Activated CD4-positive, alpha-beta T cell treated with anti-CD3 and anti-CD28 coated beads for 36 hours (primary cell): ENCODE results near the gene CCER1. TPM values are rescaled to one million over a fixed set of nuclear protein-coding genes. Genes with fewer than 3 reads are reported as not detected.

Experiments used
- ATAC-seq: fragments of 200-7000 bp; cut with Tn5 transposase; one replicate; pipeline ENCODE4 v1.10.0; 2021; ENCODE audit warnings: mild to moderate bottlenecking, moderate library complexity
- CTCF ChIA-PET: fragments of 350-600 bp; sonication (Branson Sonifier 250); formaldehyde crosslinking; loops from one replicate; lab custom pipeline; 2021; ENCODE audit warnings: antibody characterized with exemption; lab: Charles Lee
- POLR2A ChIA-PET: fragments of 350-600 bp; sonication (Branson Sonifier 250); formaldehyde crosslinking; loops from one replicate; lab custom pipeline; 2021; ENCODE audit warnings: antibody characterized with exemption, inconsistent platforms; lab: Charles Lee
- DNase-seq: peaks from one replicate; pipeline ENCODE4 v3.0.0-alpha.2; 2020
- H3K27ac Mint-ChIP-seq: one replicate; pipeline ENCODE4 v1.8.0; 2021; ENCODE audit warnings: mixed read lengths
- H3K27me3 Mint-ChIP-seq: one replicate; pipeline ENCODE4 v1.8.0; 2021; ENCODE audit warnings: mixed read lengths
- H3K36me3 Mint-ChIP-seq: one replicate; pipeline ENCODE4 v1.8.0; 2021; ENCODE audit warnings: low read depth, mixed read lengths
- H3K4me1 Mint-ChIP-seq: one replicate; pipeline ENCODE4 v1.8.0; 2021; ENCODE audit warnings: mixed read lengths
- H3K4me3 Mint-ChIP-seq: one replicate; pipeline ENCODE4 v1.8.0; 2021; ENCODE audit warnings: mild to moderate bottlenecking, moderate library complexity, mixed read lengths
- H3K9me3 Mint-ChIP-seq: one replicate; pipeline ENCODE4 v1.8.0; 2021; ENCODE audit warnings: low read depth, mixed read lengths
- intact Hi-C, 2 experiments: fragments of 100-400 bp; cut with DNase I in 1 of 2; cut with micrococcal nuclease in 1 of 2; formaldehyde crosslinking; loops; one replicate each; pipeline versions ENCODE4 v1.14.2 to v1.15.1; 2022 to 2024; cut with DNase I, micrococcal nuclease
- total RNA-seq, 2 experiments: library from RNA; stranded (reverse); gene quantifications; one replicate each; pipeline ENCODE4 v1.2.3, GENCODE V29; 2021

CCER1 gene
- total RNA-seq, 2 experiments from 2014 or later: not detected

DNA sequence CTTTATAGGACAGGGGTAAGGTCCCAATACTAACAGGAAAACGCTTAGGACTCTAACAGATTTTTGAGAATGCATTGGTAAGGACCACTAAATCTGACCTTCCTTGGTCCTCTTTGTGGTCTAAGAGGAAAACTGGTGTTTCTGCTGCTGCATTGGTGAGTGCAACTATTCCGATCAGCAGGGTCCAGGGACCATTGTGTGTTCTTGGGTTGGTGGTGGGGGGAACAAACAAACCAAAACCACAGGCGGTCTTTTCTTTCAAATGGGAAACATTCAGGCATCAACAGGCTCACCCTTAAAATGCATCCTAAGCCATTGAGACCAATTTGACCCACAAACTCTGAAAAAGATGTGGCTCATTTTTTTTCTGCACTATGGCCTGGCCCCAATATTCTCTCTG is 29.1 kb upstream of the CCER1 start:
- Mint-ChIP-seq H3K27ac (no peak overlapping the region), H3K4me1 (no peaks in the 10 kb centered on the region), H3K4me3 (no peak overlapping the region), H3K9me3 (no peaks in the 10 kb centered on the region), H3K27me3 (peaks cover 4% of the 10 kb centered on the region), H3K36me3 (no peaks in the 10 kb centered on the region)
- intact Hi-C loops: no loop called here
- ChIA-PET POLR2A (no interaction called here), CTCF (interaction anchor here (0.7 to 0.9 kb wide), 2 partner anchors 124 to 1467 kb away, joined by 3 to 4 read pairs; no protein-coding TSS in a partner anchor)
- DNase-seq (no peak), ATAC-seq (no peak)

DNA sequence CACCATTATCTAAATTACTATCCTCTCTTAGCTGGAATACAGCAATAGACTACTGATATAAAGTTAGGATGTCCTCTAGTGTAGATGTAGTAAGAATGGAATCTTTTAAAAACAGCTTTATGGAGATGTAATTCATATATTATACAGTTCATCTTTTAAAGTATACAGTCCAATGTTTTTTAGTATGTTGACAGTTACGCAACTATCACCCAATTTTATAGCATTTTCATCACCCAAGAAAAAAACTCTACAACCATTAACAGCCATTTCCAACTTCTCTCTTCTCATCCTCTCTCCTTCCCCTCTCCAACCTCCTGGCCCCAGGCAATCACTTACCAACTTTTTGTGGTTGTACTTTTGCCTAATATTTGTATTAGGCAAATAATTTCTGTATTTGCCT is 27.2 kb upstream of the CCER1 start:
- Mint-ChIP-seq H3K4me1 (no peaks in the 10 kb centered on the region), H3K4me3 (no peak overlapping the region), H3K36me3 (no peaks in the 10 kb centered on the region), H3K27me3 (peaks cover 4% of the 10 kb centered on the region), H3K27ac (no peak overlapping the region), H3K9me3 (no peaks in the 10 kb centered on the region)
- ChIA-PET POLR2A (no interaction called here), CTCF (interaction anchor here (0.5 kb wide), 1 partner anchor 250 kb away, joined by 4 read pairs; no protein-coding TSS in a partner anchor)
- DNase-seq (no peak), ATAC-seq (no peak)
- intact Hi-C loops: no loop called here

DNA sequence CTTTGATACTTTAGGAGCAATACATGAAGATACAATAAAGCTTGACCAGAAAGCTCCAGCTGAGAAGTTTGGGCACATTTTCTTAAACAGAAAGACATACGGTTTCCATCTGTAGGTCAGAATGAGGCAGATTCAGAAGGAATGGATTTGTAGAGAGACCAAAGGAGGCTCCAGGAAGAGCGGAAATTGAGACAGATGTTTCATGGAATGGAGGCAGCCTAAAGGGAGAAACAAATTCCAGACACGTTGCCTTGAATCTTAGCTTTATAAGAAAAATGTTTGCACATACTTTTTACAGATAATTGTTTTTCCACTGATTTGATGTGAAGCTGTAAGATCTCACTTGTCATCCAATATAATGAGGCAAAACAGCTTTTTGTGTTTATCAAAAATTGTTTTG is 25.0 kb upstream of the CCER1 start:
- ATAC-seq (no peak), DNase-seq (no peak)
- no peak overlapping the region for H3K4me3 Mint-ChIP-seq
- H3K27me3 Mint-ChIP-seq: peaks cover 4% of the 10 kb centered on the region
- ChIA-PET CTCF (interaction anchor here (0.8 to 4.6 kb wide), 6 partner anchors 13 to 350 kb away, joined by 3 to 28 read pairs (median 3); no protein-coding TSS in a partner anchor), POLR2A (no interaction called here)
- H3K4me1 Mint-ChIP-seq: no peaks in the 10 kb centered on the region
- no peak overlapping the region for H3K27ac Mint-ChIP-seq
- no peaks in the 10 kb centered on the region for H3K36me3 Mint-ChIP-seq
- intact Hi-C loops: loop anchor here (1.0 to 10.0 kb wide), 3 partner anchors 346 to 375 kb away; no protein-coding TSS in a partner anchor
- H3K9me3 Mint-ChIP-seq: no peaks in the 10 kb centered on the region

DNA sequence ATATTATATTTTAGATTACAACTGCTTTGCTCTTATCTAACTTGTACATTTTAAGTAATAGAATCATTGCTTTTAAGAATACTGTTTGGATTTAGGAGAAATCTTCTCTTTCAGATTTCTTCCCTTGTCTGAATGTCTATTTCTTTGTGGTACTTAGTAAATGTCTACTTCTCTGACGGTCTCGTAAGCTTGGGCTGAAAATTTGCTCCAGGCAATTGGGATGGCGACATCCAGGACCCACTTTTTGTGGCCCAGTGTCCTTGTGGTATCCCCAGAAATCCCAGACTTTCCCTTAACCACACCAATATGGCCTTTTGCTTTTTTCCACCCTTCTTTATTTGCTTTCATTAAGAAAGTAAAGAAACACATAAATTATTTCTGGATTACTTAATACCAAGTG is 24.0 kb upstream of the CCER1 start:
- Mint-ChIP-seq H3K27me3 (peaks cover 5% of the 10 kb centered on the region), H3K9me3 (no peaks in the 10 kb centered on the region), H3K36me3 (no peaks in the 10 kb centered on the region), H3K4me1 (no peaks in the 10 kb centered on the region), H3K27ac (no peak overlapping the region), H3K4me3 (no peak overlapping the region)
- ATAC-seq (no peak), DNase-seq (no peak)
- ChIA-PET POLR2A (no interaction called here), CTCF (interaction anchor here (0.6 to 4.6 kb wide), 6 partner anchors 14 to 377 kb away, joined by 3 to 28 read pairs (median 4); no protein-coding TSS in a partner anchor)
- intact Hi-C loops: loop anchor here (1.0 to 10.0 kb wide), 3 partner anchors 347 to 376 kb away; no protein-coding TSS in a partner anchor

DNA sequence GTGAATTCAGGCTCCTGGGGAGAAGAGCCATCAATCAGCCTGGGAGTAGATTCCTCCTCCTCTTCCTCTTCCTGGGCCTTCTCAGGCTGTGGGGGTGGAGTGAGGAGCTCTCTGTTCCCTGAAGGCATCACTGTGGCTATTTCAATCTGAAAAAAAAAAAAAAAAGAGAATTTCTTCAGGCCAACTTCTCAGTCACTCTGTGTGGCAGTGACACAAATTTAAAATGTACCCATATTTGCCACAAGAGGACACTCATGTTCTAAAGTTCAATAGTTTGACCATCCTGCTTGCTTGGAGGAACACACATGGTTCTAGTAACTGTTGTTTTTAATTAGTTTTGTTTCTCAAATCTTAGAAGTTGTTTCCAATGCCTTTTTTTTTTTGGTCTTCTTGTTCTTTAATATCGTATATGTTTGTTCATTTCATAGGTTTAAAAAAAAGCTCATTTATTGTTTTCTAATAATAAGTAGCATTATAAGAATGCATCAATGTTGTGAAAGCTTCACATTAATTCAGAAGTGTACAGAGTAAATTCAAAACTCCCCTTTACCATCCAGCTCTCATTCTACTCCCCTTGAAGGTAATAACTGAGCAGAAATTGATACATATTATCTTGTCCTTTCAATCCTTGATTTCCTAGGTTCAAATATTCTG is 23.3 kb upstream of the CCER1 start:
- POLR2A ChIA-PET: no interaction called here
- CTCF ChIA-PET: interaction anchor here (0.6 to 4.6 kb wide), 6 partner anchors 28 to 378 kb away, joined by 4 to 28 read pairs (median 4); no protein-coding TSS in a partner anchor
- Mint-ChIP-seq H3K27me3 (peaks cover 5% of the 10 kb centered on the region), H3K4me3 (no peak overlapping the region), H3K9me3 (no peaks in the 10 kb centered on the region), H3K36me3 (no peaks in the 10 kb centered on the region), H3K27ac (no peak overlapping the region), H3K4me1 (no peaks in the 10 kb centered on the region)
- ATAC-seq (no peak), DNase-seq (no peak)
- intact Hi-C loops: loop anchor here (1.0 to 10.0 kb wide), 5 partner anchors 130 to 377 kb away; no protein-coding TSS in a partner anchor

DNA sequence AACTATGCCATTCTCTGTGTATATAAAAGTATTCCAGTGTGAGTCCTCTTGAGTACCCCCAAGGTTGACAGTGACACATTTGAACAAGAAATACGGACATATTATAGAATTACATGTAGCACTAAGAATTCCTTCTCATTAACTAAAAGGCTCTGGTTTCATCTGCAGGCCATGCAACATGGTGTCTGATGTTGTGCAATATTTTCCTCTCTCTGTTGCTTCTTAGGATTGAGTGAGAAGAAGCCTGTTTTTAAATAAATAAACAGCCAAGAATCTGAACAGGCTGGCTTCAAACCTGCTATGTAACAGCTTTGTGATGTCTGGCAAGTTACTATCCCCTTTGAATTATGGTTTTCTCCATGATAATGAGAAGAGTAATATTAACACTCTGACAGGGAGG is 22.2 kb upstream of the CCER1 start:
- intact Hi-C loops: loop anchor here in 1 of 2 experiments (10.0 kb wide), 1 partner anchor 378 kb away; no protein-coding TSS in a partner anchor
- no peak for ATAC-seq

DNA sequence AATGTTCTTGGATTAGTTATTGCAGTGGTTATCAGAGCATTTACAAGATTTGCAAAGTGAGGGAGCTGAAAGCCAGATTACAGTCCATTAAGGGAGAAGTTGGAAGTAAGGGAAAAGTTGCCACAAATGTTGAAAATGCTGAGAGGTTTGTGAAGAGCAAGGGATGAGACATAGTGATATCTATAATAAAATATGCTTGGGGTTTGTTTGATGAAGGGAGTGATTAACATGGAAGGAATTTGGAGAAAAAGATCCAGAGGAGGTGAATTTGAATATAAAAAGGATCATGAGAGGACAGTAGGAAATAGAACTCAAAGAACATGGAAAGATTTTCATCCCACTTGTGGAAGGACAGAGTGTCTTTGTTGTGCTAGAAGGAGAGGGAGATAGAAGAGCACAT is 19.3 kb upstream of the CCER1 start:
- intact Hi-C loops: loop anchor here in 1 of 2 experiments (10.0 kb wide), 1 partner anchor 381 kb away; no protein-coding TSS in a partner anchor
- ChIA-PET POLR2A (no interaction called here), CTCF (interaction anchor here (1.4 kb wide), 1 partner anchor 134 kb away, joined by 4 read pairs; no protein-coding TSS in a partner anchor)
- no peak overlapping the region for H3K27ac Mint-ChIP-seq
- no peaks in the 10 kb centered on the region for H3K36me3 Mint-ChIP-seq
- H3K4me1 Mint-ChIP-seq: no peaks in the 10 kb centered on the region
- H3K9me3 Mint-ChIP-seq: no peaks in the 10 kb centered on the region
- H3K4me3 Mint-ChIP-seq: no peak overlapping the region
- no peak for DNase-seq
- peaks cover 4% of the 10 kb centered on the region for H3K27me3 Mint-ChIP-seq
- ATAC-seq: no peak

More for the DNA sequence above, 22.2 kb upstream of the CCER1 start:
- Mint-ChIP-seq H3K9me3 (no peaks in the 10 kb centered on the region), H3K27me3 (peaks cover 2% of the 10 kb centered on the region), H3K27ac (no peak overlapping the region), H3K4me1 (no peaks in the 10 kb centered on the region), H3K4me3 (no peak overlapping the region), H3K36me3 (no peaks in the 10 kb centered on the region)
- ChIA-PET CTCF (interaction anchor here (1.4 to 4.6 kb wide), 3 partner anchors 132 to 353 kb away, joined by 4 to 28 read pairs (median 9); no protein-coding TSS in a partner anchor), POLR2A (no interaction called here)
- no peak for DNase-seq

DNA sequence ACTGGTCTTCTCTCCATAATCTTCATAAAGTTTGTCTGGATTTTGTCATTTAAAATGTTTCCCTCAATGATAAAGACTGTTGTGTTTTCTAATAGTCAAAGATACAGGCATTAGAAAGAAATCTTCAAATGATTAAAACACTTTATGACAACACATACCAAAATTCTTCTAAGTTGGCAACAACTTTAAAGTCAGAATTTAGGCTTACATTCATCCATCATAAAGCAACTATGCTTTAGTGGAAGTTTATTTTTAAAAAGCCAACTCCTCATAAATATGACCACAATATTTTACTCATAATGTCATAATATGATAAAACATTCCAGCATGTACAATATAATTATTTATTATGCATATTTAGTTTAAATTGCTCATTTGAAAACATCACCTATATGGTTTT is 17.2 kb upstream of the CCER1 start:
- H3K4me1 Mint-ChIP-seq: no peaks in the 10 kb centered on the region
- POLR2A ChIA-PET: no interaction called here
- no peak overlapping the region for H3K27ac Mint-ChIP-seq
- intact Hi-C loops: loop anchor here in 1 of 2 experiments (10.0 kb wide), 1 partner anchor 383 kb away; no protein-coding TSS in a partner anchor
- H3K4me3 Mint-ChIP-seq: no peak overlapping the region
- H3K27me3 Mint-ChIP-seq: peaks cover 6% of the 10 kb centered on the region
- no peaks in the 10 kb centered on the region for H3K9me3 Mint-ChIP-seq
- DNase-seq (no peak), ATAC-seq (no peak)
- CTCF ChIA-PET: no interaction called here
- no peaks in the 10 kb centered on the region for H3K36me3 Mint-ChIP-seq

DNA sequence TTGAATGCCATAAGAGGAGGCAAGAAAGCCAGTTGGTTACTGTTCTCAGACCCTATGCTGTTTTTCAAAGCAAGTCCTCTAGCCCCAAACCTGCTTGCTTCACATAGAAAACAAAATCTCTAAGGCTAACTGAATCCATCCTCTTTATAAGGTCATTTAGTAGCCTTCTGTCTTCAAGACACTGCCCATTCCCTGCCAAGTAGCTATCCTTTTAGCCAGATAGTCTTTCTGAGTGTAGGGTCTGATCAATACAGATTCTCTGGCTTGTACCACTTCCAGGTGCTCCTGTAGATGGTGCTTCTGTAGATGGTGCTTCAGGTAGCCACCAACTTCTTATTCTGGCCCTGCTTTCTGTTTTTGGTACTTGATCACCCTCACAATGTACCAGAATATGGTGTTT is 15.9 kb upstream of the CCER1 start:
- Mint-ChIP-seq H3K4me1 (no peaks in the 10 kb centered on the region), H3K4me3 (no peak overlapping the region), H3K36me3 (no peaks in the 10 kb centered on the region), H3K9me3 (no peaks in the 10 kb centered on the region), H3K27ac (no peak overlapping the region), H3K27me3 (peaks cover 6% of the 10 kb centered on the region)
- CTCF ChIA-PET: interaction anchor here (0.6 kb wide), 1 partner anchor 382 kb away, joined by 3 read pairs; no protein-coding TSS in a partner anchor
- intact Hi-C loops: loop anchor here in 1 of 2 experiments (10.0 kb wide), 1 partner anchor 384 kb away; no protein-coding TSS in a partner anchor
- ATAC-seq (no peak), DNase-seq (no peak)
- POLR2A ChIA-PET: no interaction called here

DNA sequence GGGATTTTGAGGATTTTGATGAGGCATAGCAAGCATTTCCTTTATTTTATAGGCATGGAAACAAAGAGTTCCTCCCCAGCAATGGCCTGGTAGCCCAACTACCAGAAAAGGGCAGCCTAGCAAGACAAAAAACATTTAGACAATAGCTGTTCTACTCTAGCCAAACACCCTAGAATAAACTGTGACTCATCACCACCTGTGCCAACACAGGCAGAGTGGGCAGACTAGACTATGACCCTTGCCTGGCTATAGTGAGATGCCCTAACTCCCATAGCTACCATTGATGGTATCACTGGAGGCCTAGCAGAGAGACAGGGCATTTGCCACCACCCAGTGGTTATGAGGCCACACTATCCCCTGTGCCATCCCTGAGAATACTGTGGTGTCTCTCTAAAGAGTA is 15.5 kb upstream of the CCER1 start:
- Mint-ChIP-seq H3K36me3 (no peaks in the 10 kb centered on the region), H3K4me1 (no peaks in the 10 kb centered on the region), H3K27me3 (peaks cover 6% of the 10 kb centered on the region), H3K27ac (no peak overlapping the region), H3K4me3 (no peak overlapping the region), H3K9me3 (no peaks in the 10 kb centered on the region)
- ATAC-seq: no peak
- ChIA-PET POLR2A (no interaction called here), CTCF (interaction anchor here (0.6 kb wide), 1 partner anchor 382 kb away, joined by 3 read pairs; no protein-coding TSS in a partner anchor)
- no peak for DNase-seq
- intact Hi-C loops: loop anchor here in 1 of 2 experiments (10.0 kb wide), 1 partner anchor 384 kb away; no protein-coding TSS in a partner anchor

DNA sequence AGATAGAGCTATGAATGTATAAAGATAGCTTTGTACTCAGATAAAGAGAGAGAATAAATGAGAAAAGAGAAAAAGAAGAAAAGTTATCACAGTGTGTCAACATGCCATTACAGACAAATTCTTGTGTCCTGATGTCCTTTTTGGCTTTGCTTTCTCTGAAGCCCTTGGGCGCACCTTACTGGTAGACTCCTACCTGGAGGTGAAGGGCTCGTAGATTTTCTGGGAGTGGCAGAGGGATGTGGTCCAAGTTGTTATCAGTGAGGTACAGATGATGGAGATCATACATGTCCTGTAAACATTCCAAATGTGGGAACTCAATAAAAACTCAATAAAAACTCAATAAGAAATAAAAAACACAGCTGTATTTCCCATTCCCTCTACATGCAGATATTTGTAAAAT is 14.9 kb upstream of the CCER1 start:
- Mint-ChIP-seq H3K27ac (no peak overlapping the region), H3K4me1 (no peaks in the 10 kb centered on the region), H3K27me3 (peaks cover 6% of the 10 kb centered on the region), H3K4me3 (no peak overlapping the region), H3K36me3 (no peaks in the 10 kb centered on the region), H3K9me3 (no peaks in the 10 kb centered on the region)
- CTCF ChIA-PET: interaction anchor here (1.4 kb wide), 1 partner anchor 139 kb away, joined by 3 read pairs; no protein-coding TSS in a partner anchor
- ATAC-seq (no peak), DNase-seq (no peak)
- intact Hi-C loops: loop anchor here in 1 of 2 experiments (10.0 kb wide), 1 partner anchor 385 kb away; no protein-coding TSS in a partner anchor
- POLR2A ChIA-PET: no interaction called here
